SK-N-SH treated with all-trans-retinoic acid at 6 μM for 48 hours (cell line): Measurements from ENCODE around the gene NPFF.

Experiments used
- CSDC2 ChIP-seq: fragments of 250-450 bp; sonication (Bioruptor Pico); IDR thresholded peaks from 2 replicates; pipeline ENCODE4 v1.5.0; 2020; ENCODE audit warnings: mild to moderate bottlenecking, moderate library complexity
- CSRNP3 ChIP-seq: fragments of 250-450 bp; sonication (Bioruptor Pico); IDR thresholded peaks from 2 replicates; pipeline ENCODE4 v1.5.1; 2021; ENCODE audit warnings: mild to moderate bottlenecking, moderate library complexity
- ESRRG ChIP-seq: fragments of 250-450 bp; sonication (Bioruptor Pico); IDR thresholded peaks from 2 replicates; pipeline ENCODE4 v1.6.1; 2021; ENCODE audit warnings: mild to moderate bottlenecking
- GLIS3 ChIP-seq: fragments of 250-450 bp; sonication (Bioruptor Pico); IDR thresholded peaks from 2 replicates; pipeline ENCODE4 v1.5.0; 2020; ENCODE audit warnings: mild to moderate bottlenecking, moderate library complexity
- PPARA ChIP-seq: fragments of 250-450 bp; sonication (Bioruptor Pico); IDR thresholded peaks from 2 replicates; pipeline ENCODE4 v1.5.0; 2020; ENCODE audit warnings: mild to moderate bottlenecking, borderline replicate concordance
- RARB ChIP-seq: fragments of 250-450 bp; sonication (Bioruptor Pico); IDR thresholded peaks from 2 replicates; pipeline ENCODE4 v1.8.0; 2021; ENCODE audit warnings: mild to moderate bottlenecking, moderate library complexity
- SNAI2 ChIP-seq: fragments of 250-450 bp; sonication (Bioruptor Pico); IDR thresholded peaks from 2 replicates; pipeline ENCODE4 v1.5.0; 2020; ENCODE audit warnings: mild to moderate bottlenecking, moderate library complexity
- TCF4 ChIP-seq: fragments of 250-450 bp; sonication (Bioruptor Pico); IDR thresholded peaks from 2 replicates; pipeline ENCODE4 v1.8.0; 2021; ENCODE audit warnings: mild to moderate bottlenecking, moderate library complexity, borderline replicate concordance
- TOX ChIP-seq: fragments of 250-450 bp; sonication (Bioruptor Pico); IDR thresholded peaks from 2 replicates; pipeline ENCODE4 v1.8.0; 2021; ENCODE audit warnings: mild to moderate bottlenecking, moderate library complexity, borderline replicate concordance
- ZFP3 ChIP-seq: fragments of 250-450 bp; sonication (Bioruptor Pico); IDR thresholded peaks from 2 replicates; pipeline ENCODE4 v1.5.0; 2020; ENCODE audit warnings: mild to moderate bottlenecking, moderate library complexity
- ZFP30 ChIP-seq: fragments of 450-650 bp; formaldehyde crosslinking; IDR thresholded peaks from 2 replicates; pipeline ENCODE4 v1.5.0; 2022; ENCODE audit warnings: mild to moderate bottlenecking, moderate library complexity
- ZNF565 ChIP-seq: fragments of 450-650 bp; formaldehyde crosslinking; conservative IDR thresholded peaks from 2 replicates; pipeline ENCODE4 v1.5.0; 2020; ENCODE audit warnings: low read depth, mild to moderate bottlenecking, moderate library complexity
- ZNF70 ChIP-seq: fragments of 450-650 bp; formaldehyde crosslinking; IDR thresholded peaks from 2 replicates; pipeline ENCODE4 v1.5.0; 2020; ENCODE audit warnings: mild to moderate bottlenecking, moderate library complexity
- TF ChIP-seq, protein P1 (sequence below): fragments of 250-450 bp; sonication (Bioruptor Pico); IDR thresholded peaks from 2 replicates; pipeline ENCODE4 v1.8.0; 2020; ENCODE audit warnings: mild to moderate bottlenecking, moderate library complexity, borderline replicate concordance

DNA sequence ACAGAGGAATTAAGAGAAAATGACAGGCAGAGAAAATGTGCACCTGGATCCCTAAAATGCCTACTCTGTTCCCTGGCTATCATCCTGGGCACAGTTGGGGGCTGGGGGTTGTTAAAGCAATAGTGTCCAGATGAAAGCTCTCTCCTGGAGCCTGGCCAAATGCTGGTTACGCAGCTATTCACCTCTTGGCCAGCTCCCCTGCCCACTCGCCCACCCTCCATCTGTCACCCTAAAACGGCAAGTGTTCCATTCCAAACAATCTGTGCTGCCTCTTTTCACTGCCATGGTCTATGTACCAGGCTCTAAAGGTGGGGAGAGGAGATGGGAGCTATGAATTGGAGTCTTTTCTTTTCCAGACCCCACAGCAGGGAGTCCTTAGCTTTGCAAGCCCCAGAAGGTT is 24.7 kb upstream of the NPFF start:
- TF ChIP-seq CSDC2 (no peak), ZFP30 (no peak), CSRNP3 (CRISPR knock-in tag) (no peak), TOX (CRISPR knock-in tag) (no peak), GLIS3 (CRISPR knock-in tag) (no peak), ZFP3 (CRISPR knock-in tag) (no peak), PPARA (CRISPR knock-in tag) (no peak), ESRRG (no peak), ZNF70 (no peak), SNAI2 (no peak), TCF4 (CRISPR knock-in tag) (no peak), ZNF565 (CRISPR knock-in tag) (no peak), RARB (CRISPR knock-in tag) (no peak)
- TF ChIP-seq, protein P1, sequence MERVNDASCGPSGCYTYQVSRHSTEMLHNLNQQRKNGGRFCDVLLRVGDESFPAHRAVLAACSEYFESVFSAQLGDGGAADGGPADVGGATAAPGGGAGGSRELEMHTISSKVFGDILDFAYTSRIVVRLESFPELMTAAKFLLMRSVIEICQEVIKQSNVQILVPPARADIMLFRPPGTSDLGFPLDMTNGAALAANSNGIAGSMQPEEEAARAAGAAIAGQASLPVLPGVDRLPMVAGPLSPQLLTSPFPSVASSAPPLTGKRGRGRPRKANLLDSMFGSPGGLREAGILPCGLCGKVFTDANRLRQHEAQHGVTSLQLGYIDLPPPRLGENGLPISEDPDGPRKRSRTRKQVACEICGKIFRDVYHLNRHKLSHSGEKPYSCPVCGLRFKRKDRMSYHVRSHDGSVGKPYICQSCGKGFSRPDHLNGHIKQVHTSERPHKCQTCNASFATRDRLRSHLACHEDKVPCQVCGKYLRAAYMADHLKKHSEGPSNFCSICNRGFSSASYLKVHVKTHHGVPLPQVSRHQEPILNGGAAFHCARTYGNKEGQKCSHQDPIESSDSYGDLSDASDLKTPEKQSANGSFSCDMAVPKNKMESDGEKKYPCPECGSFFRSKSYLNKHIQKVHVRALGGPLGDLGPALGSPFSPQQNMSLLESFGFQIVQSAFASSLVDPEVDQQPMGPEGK (CRISPR knock-in tag): no peak
